ENCODE results near the gene LMBR1.

Gene LMBR1

DNA sequence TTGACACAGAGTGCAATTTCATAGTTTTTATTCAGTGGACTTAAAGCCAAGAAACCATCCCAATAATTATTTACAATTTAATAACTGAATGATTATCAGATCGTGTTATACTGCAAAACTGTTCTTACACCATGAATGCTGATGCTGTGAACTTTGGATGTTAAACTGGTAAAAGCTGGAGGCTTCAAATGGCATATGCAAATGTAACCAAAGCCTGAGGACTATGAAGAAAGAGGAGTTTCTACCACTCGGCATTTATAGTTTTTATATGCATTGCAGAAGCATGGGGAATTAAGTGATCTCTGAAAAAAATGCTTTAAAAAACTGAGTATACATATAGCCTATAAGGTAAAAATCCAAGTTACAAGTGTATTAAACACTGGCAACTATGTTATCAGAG is 210.1 kb downstream of the LMBR1 start:
- no peak for DNase-seq

DNA sequence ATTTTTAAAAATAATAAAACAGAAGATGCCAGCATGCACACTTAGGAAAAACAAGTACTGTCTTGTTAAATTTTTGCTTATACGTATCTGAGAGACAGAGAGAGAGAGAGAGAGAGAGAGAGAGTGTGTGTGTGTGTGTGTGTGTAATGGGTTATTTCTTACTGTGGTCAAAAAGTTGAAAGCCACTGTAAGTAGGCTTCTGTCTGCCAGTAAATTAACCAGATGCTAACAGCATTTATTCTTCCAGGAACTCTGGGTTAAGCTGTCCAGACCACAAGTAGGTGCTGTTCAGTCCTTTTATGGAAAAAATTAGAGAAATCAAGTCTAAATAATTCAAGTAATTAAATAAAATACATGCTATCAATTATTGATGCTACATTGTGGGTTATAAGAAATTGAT is 212.7 kb downstream of the LMBR1 start:
- DNase-seq = no peak

DNA sequence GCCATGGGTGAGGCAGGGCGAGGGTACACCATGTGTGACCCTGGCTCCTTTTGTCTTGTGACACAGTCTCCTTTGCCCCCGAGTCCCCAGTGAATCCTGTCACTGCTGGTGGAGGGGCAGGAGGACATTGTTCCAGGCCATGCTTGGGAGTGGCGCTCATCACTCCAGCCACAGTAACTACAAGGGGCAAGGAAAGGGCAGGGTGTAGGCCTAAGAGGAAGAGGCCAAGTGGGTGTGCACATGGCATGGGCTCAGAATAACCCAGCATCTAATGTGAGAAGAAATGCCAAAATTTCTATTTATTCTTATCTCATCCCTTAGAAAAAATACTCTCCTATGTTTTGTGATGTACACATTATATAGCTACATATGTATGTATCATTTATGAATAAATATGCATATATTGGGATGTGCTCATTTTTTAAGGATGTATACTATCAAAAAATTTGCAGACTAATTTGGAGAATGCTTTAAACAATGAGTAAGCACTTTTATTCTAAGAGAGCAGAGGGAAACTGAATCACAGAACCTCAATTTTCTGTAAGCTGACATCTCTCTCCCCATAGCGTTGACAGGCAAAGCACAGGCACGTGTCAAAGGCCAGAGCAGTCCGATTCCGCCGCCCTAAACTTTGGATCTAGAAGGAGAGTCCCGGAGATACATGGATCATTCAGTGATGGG is 215.5 kb downstream of the LMBR1 start:
- DNase-seq = no peak

DNA sequence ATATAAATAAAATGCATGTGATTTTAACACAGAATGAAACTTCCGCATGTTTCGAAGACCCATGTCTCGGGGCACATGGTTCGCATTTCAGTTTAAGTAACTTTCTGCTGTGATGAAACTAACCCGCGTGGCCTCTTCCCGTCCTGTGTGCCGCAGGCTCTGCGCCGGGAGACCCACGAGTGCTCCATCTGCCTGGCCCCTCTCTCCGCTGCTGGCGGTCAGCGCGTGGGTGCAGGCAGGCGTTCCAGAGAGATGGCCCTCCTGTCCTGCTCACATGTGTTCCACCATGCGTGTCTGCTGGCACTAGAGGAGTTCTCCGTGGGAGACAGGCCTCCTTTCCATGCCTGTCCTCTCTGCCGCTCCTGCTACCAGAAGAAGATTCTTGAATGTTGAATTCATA is 216.7 kb downstream of the LMBR1 start:
- no peak for DNase-seq

DNA sequence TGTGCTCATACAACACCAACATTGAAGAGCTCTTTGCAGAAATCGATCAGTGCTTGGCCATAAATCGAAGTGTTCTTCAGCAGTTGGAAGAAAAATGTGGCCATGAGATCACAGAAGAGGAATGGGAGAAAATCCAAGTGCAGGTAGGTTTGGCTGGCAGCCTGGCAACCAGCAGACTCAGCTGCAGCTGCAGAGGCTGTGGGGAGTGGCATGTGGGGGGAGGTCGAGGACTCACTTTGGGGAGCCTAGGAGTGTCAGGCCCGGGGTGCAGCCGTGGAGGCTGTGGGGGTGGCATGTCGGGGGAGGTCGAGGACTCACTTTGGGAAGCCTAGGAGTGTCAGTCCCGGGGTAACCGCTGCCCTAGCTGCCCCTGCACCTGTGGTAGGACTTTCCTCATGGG is 217.3 kb downstream of the LMBR1 start:
- no peak for DNase-seq

DNA sequence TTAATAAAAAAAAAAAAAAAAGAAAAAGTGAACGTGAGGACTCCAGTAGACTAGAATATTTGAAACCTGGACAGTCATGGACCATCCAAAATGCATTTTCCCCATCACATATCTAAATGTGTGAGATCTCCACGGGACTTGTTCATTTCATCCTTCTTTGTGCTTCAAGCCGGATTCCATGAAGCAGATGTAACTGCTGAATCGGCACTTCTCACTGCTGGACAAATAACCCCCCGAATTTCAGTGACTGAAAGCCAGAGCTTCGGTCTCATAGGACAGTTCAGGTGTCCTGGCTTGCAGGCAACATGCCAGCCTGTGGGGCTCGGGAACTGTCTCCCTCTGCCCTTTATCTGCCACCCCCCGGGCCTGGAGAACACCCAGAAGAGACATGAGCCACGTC is 219.1 kb downstream of the LMBR1 start:
- DNase-seq = no peak

DNA sequence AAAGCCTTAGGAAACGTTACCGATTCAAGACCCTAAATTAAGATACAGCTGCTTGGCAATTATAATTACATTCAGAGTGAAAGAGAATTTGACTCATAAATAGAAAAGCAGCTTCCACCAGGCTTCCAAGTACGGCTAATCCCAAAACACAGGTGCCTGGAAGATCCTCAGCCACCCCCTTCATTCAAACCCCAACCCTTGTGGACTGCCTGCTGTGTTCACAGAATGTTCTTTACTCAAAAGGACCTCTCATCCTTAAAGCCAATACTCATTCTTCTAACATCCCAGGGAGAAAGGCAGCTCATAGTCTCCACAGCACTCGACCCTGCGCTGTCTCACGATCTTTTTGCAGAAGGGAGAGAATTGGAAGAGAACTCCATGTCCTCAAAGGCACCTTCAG is 219.5 kb downstream of the LMBR1 start:
- no peak for DNase-seq

DNA sequence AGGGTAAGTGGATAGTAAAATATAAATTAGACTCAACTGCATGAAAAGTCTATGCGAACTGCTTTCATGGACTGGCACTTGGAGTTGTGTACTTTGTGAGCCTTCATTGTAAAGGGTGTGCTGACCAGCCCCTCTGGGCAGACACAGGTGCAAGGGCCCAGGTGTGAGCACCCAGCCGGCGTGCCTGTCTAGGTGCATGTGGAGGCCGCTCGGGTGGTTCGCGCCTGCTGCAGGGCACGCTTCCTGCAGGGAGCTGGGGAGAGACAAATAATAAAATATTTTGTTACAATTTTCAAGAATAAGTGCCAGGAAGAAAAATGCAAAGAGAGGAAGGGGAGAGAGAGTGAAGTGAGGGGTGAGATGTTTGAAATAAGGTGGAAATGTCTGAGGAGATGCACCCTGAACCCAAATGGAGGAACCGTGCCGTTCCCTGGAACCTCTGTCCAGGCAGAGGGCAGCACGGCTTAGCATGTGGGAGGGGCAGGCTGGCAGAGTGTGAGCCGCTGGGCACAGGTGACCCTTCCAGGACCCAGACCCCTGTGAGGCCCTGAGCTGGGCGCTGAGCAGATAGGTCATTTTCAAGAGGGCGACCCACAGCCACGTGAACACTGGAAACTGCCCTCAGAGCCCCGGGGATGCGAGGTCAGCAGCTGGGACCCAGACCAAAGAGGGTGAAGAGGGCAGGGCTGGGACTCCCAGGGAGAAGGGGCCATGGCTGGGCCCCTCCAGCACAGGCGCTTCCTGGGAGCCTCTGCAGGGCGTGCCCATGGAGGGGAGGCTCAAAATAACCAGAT is 223.8 kb downstream of the LMBR1 start:
- DNase-seq = no peak

DNA sequence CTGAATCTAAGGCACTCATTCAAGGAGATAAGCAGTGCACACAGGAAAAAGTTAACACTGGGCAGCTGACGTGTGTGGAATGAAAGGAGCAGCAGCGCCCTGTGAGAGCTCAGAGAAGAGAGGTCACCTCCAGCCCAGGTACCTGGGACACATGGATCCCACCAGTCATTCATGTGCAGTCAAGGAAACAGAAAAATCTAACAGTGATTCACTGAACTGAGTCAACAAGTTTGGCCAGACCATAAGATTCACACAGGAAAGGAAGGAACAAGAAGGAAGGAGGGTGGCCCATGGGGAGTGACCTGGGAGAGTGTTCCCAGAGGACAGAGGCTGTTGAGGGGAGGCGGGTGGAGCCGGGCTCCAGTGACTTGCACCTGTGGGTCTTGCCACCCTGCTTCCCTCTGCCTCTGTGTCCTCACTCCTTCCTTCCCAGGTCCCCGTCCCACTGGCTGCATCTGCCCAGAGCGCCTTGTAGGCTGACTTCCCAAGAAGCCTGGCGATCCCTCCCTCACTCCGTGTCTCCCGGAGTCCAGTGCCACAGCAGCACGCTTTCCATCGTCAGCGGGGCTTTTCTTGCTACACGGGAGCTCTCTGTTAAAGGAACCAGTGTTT is 224.7 kb downstream of the LMBR1 start:
- DNase-seq = no peak

DNA sequence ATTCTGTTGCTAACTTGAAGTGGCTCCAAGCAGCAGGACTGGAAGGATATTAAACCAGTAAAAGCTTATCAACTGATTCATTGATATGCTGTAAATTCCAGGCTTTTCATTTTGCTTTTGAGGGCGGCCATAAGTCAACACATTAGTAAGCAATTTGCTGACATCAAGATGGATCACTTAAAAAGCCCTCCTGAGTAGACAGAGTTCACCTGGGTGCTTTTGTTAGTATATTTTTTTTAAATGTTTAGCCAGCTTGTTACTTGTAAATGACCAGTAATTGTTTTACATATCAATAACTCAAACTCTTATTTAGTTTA is 225.9 kb downstream of the LMBR1 start:
- no peak for DNase-seq

DNA sequence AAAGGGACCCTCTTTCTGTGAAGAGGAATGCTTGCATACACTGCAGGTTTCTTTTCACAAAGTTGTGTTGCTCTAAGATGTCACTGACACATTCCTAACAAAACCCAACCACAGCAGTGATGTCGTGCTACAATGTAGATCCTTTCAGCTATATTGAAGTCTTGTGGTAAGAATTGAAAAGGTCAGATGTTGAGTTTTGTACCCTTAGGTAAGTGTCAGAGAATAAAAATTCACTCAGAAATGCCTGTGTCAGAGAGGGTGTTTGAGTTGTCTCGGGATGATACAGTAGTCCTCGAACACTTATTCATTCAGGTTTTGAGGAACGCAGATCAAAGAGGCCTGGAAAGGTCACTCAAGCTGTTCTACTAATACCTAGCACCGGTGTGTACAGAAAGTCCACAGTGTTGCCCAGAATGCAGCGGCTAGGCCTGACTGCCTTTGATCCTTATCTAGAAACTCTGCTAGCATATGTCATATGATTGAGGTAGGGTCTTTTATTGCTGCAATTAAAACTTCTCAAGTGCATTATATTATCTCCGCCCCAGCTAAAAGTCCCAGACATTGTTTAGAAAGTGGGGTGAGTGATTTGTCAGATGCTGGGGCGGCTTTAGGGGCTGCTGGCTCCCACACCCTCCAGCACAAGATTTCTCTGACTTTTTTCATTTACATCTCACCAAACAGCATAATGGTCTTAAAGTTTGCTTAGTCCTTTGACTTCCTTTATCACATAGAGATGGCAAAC is 226.4 kb downstream of the LMBR1 start:
- DNase-seq = no peak

DNA sequence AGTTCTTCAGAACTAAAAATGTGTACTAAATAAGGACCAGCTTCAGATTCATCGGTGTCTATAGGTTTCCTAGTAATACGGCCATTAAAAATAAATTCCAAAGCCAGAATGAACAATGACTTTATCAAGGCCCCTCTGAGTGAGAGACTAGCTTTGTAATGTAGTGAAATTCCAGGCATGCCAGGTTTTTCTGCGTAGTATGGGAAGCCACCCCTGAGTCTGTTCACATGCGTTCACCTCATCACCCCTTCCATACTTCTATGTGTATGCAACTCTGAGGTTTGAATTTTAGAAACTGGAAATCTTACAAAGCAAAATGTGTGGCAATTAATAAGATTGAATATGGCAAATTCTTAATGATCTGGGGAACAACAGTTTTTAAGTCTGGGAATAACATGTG is 227.9 kb downstream of the LMBR1 start:
- DNase-seq = no peak

DNA sequence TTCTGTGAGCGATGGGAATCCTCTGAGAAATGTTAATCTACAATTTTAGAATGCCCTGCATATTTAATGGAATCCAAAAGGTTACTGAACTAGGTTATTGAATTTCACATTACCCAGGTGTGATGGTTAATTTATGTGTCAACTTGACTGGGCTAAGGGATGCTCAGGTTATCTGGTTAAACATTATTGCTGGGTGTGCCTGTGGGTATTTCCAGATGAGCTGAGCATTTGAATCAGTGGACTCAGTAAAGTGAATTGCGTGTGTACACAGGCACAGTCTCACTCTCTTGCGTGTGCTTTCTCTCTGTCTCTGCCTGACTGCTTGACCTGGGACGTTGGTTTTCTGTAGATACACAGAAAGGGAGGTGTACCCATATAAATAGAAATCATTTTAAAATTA is 230.7 kb downstream of the LMBR1 start:
- no peak for DNase-seq

DNA sequence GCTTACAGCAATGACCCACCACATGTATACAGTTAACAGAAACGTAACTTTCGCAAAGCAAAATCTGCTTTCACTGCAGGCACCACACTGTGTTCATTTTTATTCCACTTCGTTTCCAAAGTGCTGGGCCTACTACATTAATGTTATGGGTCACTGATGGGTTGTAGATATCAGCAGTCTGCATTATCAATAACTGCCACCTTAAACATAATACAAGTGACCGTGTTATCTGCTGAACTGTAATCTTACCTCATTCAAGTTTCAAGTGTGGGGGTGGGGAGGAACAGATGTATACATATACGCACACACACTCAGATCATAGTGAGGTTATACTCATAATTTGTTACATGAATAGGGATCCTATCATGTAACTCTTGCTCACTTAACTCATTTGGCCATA is 231.3 kb downstream of the LMBR1 start:
- no peak for DNase-seq

DNA sequence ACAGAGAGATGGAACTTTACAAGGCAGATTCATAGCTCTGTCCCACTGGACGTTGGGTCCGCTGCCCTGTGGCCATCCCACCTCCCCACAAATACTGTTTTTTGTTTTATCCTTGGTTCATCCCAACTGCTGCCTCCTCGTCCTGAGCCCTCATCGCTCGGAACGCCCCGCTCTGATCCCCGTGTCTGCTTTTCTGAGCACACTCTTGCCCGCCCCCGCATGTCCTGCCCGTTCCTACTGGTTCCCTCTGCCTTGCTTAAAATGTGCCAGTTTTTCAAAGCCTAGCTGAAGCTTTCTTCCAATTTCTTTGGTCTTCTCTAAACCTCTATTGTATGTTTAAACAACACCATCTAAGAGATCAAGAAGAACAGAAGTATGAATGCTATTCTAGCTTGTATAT is 233.0 kb downstream of the LMBR1 start:
- DNase-seq = no peak

DNA sequence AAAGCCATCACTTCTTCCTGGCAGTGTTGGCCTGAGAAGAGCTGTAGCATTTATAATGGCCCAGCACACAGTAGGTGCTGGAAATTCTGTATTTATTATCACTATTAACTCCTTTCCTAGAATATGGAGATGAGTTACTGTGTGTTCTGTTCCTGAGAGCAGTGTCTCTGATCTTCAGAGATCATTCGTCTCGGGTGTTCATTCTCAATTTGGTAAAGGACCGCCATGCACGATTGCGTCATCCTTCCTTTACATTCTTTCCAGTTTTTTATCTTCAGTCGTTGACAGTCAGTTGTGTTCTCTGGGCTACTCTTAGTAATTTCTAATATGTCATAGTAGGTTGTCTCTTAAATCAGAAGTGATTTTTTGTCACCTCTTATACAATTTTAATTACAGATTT is 233.8 kb downstream of the LMBR1 start:
- no peak for DNase-seq

DNA sequence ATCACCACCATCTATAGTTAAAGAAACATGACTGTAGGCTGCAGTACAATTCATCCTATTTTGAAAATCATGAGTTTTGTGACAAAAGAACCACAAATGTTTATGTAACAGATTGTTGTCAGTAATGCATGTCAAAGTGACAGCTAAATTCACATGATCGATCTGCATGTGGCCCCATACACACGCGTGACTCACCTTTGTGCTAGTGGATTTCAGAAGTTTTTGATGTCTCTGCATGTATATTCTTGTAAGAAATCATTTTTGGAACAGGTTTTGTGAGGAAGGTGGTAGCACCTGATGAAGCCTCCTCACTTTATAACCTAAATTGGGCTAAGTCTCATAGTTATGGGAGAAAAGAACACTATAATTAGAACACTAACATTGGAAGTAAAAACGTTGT is 235.3 kb downstream of the LMBR1 start:
- no peak for DNase-seq

DNA sequence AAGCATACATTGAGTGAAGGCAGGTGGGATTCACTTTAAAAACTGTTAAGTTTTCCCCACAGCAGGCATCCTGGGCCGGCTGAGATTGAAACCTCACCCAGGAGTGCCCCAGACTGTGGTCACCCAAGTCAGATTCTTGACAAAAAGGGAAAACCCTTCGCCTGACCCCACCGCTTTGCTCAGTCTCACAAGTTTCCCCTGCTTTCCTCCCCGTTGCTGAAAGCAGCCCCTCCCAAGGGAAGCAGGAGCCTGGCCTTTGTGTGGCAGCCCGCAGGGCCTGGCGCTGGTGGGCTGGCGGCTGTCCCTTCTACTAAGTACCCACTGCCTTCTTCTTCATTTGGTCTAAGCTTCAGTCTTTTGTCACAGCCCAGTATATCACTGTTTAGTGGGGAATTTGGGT is 236.4 kb downstream of the LMBR1 start:
- no peak for DNase-seq

DNA sequence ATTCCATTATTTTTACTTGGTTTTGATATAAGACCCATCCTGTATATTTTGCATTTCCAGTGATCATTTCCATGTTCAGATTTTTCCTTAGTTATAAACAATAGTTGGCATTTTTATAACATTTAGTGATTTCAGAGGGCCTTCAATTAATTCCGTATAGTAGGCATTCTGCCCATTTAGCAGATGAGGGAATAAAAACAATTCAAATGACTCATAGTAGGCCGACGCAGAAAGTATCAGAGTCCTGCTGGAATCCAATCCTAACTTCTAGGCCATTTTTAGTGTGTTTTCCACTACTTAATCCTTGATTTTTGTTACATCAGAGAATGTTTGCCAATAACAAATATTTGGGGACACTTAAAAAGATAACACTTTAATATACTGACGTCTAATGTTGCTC is 237.0 kb downstream of the LMBR1 start:
- no peak for DNase-seq

DNA sequence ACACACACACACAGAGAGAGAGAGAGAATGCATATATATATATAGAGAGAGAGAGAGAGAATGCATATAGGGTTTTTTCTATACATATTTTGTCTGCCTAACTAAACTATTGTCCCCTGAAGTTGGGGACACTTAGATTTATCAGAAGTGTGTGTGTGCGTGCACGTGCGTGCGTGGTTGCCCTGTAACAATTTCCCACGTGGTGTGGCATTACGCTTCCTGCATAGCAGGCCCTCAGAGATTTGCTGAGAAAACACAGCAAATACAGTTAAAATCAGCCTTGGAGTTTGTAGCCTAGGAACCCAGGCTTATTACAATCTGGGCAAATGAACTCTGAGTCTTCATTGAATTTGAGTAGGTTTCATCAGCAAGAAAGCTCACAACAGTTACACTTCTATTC is 237.7 kb downstream of the LMBR1 start:
- DNase-seq = no peak

DNA sequence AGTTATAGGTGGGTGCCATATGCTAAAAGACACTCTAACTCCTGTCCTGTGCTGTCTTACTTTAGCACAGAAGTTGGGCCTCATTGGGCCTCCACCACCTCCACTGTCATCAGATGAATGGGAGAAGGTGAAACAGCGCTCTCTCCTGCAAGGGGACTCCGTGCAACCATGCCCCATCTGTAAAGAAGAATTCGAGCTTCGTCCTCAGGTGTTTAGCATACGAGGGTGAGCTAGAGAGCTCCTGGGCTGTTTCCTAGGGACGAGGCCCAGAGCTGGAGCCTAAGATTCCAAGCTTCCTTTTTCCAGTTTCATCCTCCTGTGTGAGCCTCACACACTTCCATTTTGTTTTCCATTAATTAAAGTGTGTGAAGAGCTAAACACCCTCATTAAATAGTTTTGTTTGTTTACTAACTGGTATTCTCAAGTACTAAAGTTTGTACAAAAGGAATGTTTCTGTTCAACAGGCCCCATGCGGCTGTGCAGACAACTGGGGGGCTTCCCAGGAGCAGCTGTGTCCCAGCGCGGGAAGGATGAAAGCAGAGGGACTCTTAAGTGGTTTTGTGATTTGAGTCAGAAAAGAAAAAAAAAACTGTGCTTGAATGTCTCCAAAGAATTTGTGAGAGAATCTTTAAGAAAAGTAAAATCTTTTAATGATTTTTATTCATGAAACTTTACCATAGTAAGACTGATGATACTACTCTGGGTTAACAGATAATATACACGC is 238.3 kb downstream of the LMBR1 start:
- no peak for DNase-seq

DNA sequence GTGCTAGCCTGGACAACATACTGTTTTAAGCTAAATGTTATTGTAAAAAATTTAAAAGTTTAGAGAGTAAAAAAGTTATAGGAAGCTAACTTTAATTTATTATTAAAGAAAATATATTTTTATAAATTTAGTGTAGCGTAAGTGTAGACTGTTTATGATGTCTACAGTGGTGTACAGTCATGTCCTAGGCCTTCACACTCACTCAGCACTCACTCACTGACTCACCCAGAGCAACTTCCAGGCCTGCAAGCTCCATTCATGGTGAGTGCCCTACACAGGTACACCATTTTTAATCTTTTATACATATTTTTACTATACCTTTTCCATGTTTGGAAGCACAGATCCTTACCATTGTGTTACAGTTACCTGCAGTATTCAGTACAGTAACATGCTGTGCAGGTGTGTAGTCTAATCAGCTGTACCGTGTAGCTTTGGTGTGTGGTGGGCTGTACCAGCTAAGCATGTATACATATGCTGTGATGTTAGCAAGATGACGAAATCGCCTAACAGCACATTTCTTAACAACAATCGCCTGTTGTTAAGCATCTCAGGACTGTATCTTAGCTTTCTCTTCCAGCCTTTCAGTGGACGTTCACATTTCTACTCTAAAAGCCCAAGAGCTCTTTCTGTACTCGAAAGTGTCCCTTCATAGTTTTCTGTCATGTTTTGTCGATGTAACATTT is 240.0 kb downstream of the LMBR1 start:
- DNase-seq = no peak

DNA sequence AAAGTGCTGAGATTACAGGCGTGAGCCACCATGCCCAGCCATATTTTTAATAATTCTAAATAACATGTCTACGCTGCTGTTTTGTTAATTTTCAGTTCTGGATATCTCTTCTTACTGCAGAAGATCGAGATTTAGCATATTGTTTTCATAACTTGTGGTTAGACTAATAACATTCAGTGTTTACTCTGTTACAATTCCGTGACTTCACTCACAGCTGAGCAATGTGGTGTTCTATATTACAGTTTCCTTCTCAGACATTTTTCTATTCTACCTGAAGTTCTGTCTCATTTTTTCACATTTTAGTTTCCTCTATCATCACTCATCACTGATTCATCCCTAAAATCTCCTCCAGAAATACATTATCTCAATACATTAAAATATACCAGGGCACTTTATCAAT is 241.5 kb downstream of the LMBR1 start:
- DNase-seq = no peak
